HEK293 (cell line): Measurements from ENCODE around the gene PDZRN4.

Experiments
- HOXC10 ChIP-seq: sonication (generic); formaldehyde crosslinking; IDR thresholded peaks from 2 replicates; pipeline ENCODE4 v1.8.1; 2023; ENCODE audit warnings: mild to moderate bottlenecking, missing genetic modification reagents
- MYNN ChIP-seq: fragments of 450-650 bp; formaldehyde crosslinking; IDR thresholded peaks from 2 replicates; pipeline ENCODE4 v1.5.1; 2016; ENCODE audit warnings: missing biosample characterization, missing genetic modification characterization, borderline replicate concordance
- ZNF133 ChIP-seq: fragments of 450-650 bp; formaldehyde crosslinking; IDR thresholded peaks from 2 replicates; pipeline ENCODE4 v1.5.1; 2016; ENCODE audit warnings: missing biosample characterization, missing genetic modification characterization
- ZNF169 ChIP-seq: fragments of 450-650 bp; formaldehyde crosslinking; IDR thresholded peaks from 2 replicates; pipeline ENCODE4 v1.5.1; 2016; ENCODE audit warnings: missing biosample characterization, missing genetic modification characterization
- ZNF221 ChIP-seq: fragments of 450-650 bp; formaldehyde crosslinking; IDR thresholded peaks from 2 replicates; pipeline ENCODE4 v1.5.1; 2017; ENCODE audit warnings: missing biosample characterization, missing genetic modification characterization, borderline replicate concordance
- ZNF335 ChIP-seq: fragments of 450-650 bp; formaldehyde crosslinking; conservative IDR thresholded peaks from 2 replicates; pipeline ENCODE4 v1.5.1; 2016; ENCODE audit warnings: missing biosample characterization, missing genetic modification characterization
- ZNF394 ChIP-seq: fragments of 450-650 bp; formaldehyde crosslinking; IDR thresholded peaks from 2 replicates; pipeline ENCODE4 v1.5.1; 2016; ENCODE audit warnings: missing biosample characterization, missing genetic modification characterization, mild to moderate bottlenecking, moderate library complexity, borderline replicate concordance
- ZNF558 ChIP-seq: fragments of 450-650 bp; formaldehyde crosslinking; IDR thresholded peaks from 2 replicates; pipeline ENCODE4 v1.5.1; 2016; ENCODE audit warnings: missing biosample characterization, missing genetic modification characterization
- ZNF777 ChIP-seq: fragments of 450-650 bp; formaldehyde crosslinking; IDR thresholded peaks from 2 replicates; pipeline ENCODE4 v1.5.1; 2017; ENCODE audit warnings: missing biosample characterization, missing genetic modification characterization, borderline replicate concordance
- TF ChIP-seq, protein P1 (sequence below): fragments of 450-650 bp; formaldehyde crosslinking; conservative IDR thresholded peaks from 2 replicates; pipeline ENCODE4 v1.5.1; 2016; ENCODE audit warnings: low read depth, missing biosample characterization, missing genetic modification characterization
- TF ChIP-seq, protein P2 (sequence below): fragments of 450-650 bp; formaldehyde crosslinking; IDR thresholded peaks from 2 replicates; pipeline ENCODE4 v1.5.1; 2017; ENCODE audit warnings: missing biosample characterization, missing genetic modification characterization
- TF ChIP-seq, protein P3 (sequence below): fragments of 450-650 bp; formaldehyde crosslinking; conservative IDR thresholded peaks from 2 replicates; pipeline ENCODE4 v1.5.1; 2016; ENCODE audit warnings: low read depth, missing biosample characterization, missing genetic modification characterization
- TF ChIP-seq, protein P4 (sequence below): fragments of 450-650 bp; formaldehyde crosslinking; IDR thresholded peaks from 2 replicates; pipeline ENCODE4 v1.5.1; 2016; ENCODE audit warnings: missing biosample characterization, missing genetic modification characterization
- TF ChIP-seq, protein P5 (sequence below): fragments of 450-650 bp; formaldehyde crosslinking; IDR thresholded peaks from 2 replicates; pipeline ENCODE4 v1.5.1; 2016; ENCODE audit warnings: missing biosample characterization, missing genetic modification characterization
- TF ChIP-seq, protein P6 (sequence below): fragments of 450-650 bp; formaldehyde crosslinking; IDR thresholded peaks from 2 replicates; pipeline ENCODE4 v1.5.1; 2016; ENCODE audit warnings: missing biosample characterization, missing genetic modification characterization

PDZRN4 gene

DNA sequence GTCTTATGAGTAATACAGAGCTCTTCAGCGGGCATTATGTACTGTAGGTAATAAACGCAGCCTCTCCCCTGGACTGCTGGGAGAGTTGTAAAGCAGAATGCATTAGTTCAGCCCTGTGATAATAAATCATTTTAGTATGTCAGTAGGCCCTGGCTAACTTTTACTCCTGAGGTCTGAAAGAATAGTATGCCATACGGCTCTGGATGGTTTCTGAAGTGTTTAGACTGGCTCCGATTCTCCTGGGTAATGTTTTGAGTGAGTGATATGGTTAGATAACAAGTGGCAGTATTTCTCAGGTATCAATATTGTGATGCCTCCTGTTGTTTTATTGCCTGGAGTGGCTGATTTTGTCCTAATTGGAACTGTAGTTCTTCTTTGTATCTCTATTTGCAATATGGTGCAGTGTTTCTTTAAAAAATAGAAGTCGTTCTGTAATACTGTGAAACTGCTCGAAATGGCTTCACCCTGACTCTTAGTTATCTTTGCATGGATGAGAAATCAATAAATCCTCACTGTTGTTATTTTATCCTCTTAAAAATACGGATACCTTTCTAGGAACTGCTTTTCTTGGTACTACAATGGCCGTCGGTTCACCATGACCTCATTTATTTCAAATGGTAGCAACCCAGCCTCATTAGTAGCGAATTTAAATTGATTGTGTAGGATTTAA is 100.2 kb downstream of the PDZRN4 start (continued):
- TF ChIP-seq, protein P1, sequence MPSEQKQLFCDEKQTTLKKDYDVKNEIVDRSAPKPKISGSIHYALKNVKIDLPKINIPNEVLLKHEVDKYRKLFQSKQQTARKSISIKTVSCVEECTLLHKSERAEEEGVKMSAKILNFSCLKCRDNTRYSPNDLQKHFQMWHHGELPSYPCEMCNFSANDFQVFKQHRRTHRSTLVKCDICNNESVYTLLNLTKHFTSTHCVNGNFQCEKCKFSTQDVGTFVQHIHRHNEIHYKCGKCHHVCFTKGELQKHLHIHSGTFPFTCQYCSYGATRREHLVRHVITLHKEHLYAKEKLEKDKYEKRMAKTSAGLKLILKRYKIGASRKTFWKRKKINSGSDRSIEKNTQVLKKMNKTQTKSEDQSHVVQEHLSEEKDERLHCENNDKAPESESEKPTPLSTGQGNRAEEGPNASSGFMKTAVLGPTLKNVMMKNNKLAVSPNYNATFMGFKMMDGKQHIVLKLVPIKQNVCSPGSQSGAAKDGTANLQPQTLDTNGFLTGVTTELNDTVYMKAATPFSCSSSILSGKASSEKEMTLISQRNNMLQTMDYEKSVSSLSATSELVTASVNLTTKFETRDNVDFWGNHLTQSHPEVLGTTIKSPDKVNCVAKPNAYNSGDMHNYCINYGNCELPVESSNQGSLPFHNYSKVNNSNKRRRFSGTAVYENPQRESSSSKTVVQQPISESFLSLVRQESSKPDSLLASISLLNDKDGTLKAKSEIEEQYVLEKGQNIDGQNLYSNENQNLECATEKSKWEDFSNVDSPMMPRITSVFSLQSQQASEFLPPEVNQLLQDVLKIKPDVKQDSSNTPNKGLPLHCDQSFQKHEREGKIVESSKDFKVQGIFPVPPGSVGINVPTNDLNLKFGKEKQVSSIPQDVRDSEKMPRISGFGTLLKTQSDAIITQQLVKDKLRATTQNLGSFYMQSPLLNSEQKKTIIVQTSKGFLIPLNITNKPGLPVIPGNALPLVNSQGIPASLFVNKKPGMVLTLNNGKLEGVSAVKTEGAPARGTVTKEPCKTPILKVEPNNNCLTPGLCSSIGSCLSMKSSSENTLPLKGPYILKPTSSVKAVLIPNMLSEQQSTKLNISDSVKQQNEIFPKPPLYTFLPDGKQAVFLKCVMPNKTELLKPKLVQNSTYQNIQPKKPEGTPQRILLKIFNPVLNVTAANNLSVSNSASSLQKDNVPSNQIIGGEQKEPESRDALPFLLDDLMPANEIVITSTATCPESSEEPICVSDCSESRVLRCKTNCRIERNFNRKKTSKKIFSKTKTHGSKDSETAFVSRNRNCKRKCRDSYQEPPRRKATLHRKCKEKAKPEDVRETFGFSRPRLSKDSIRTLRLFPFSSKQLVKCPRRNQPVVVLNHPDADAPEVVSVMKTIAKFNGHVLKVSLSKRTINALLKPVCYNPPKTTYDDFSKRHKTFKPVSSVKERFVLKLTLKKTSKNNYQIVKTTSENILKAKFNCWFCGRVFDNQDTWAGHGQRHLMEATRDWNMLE (tag by site-specific recombination), result peak; percentile 59
- no peak for TF ChIP-seq HOXC10 (CRISPR knock-in tag)
- TF ChIP-seq ZNF221 (tag by site-specific recombination), result no peak
- TF ChIP-seq, protein P2, sequence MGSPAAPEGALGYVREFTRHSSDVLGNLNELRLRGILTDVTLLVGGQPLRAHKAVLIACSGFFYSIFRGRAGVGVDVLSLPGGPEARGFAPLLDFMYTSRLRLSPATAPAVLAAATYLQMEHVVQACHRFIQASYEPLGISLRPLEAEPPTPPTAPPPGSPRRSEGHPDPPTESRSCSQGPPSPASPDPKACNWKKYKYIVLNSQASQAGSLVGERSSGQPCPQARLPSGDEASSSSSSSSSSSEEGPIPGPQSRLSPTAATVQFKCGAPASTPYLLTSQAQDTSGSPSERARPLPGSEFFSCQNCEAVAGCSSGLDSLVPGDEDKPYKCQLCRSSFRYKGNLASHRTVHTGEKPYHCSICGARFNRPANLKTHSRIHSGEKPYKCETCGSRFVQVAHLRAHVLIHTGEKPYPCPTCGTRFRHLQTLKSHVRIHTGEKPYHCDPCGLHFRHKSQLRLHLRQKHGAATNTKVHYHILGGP (tag by site-specific recombination), result peak; percentile 98
- TF ChIP-seq ZNF777 (tag by site-specific recombination), result no peak
- TF ChIP-seq, protein P3, sequence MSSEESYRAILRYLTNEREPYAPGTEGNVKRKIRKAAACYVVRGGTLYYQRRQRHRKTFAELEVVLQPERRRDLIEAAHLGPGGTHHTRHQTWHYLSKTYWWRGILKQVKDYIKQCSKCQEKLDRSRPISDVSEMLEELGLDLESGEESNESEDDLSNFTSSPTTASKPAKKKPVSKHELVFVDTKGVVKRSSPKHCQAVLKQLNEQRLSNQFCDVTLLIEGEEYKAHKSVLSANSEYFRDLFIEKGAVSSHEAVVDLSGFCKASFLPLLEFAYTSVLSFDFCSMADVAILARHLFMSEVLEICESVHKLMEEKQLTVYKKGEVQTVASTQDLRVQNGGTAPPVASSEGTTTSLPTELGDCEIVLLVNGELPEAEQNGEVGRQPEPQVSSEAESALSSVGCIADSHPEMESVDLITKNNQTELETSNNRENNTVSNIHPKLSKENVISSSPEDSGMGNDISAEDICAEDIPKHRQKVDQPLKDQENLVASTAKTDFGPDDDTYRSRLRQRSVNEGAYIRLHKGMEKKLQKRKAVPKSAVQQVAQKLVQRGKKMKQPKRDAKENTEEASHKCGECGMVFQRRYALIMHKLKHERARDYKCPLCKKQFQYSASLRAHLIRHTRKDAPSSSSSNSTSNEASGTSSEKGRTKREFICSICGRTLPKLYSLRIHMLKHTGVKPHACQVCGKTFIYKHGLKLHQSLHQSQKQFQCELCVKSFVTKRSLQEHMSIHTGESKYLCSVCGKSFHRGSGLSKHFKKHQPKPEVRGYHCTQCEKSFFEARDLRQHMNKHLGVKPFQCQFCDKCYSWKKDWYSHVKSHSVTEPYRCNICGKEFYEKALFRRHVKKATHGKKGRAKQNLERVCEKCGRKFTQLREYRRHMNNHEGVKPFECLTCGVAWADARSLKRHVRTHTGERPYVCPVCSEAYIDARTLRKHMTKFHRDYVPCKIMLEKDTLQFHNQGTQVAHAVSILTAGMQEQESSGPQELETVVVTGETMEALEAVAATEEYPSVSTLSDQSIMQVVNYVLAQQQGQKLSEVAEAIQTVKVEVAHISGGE (tag by site-specific recombination), result 0 out of 2 replicates have a peak, but pooled peaks have one; percentile 12
- TF ChIP-seq, protein P4, sequence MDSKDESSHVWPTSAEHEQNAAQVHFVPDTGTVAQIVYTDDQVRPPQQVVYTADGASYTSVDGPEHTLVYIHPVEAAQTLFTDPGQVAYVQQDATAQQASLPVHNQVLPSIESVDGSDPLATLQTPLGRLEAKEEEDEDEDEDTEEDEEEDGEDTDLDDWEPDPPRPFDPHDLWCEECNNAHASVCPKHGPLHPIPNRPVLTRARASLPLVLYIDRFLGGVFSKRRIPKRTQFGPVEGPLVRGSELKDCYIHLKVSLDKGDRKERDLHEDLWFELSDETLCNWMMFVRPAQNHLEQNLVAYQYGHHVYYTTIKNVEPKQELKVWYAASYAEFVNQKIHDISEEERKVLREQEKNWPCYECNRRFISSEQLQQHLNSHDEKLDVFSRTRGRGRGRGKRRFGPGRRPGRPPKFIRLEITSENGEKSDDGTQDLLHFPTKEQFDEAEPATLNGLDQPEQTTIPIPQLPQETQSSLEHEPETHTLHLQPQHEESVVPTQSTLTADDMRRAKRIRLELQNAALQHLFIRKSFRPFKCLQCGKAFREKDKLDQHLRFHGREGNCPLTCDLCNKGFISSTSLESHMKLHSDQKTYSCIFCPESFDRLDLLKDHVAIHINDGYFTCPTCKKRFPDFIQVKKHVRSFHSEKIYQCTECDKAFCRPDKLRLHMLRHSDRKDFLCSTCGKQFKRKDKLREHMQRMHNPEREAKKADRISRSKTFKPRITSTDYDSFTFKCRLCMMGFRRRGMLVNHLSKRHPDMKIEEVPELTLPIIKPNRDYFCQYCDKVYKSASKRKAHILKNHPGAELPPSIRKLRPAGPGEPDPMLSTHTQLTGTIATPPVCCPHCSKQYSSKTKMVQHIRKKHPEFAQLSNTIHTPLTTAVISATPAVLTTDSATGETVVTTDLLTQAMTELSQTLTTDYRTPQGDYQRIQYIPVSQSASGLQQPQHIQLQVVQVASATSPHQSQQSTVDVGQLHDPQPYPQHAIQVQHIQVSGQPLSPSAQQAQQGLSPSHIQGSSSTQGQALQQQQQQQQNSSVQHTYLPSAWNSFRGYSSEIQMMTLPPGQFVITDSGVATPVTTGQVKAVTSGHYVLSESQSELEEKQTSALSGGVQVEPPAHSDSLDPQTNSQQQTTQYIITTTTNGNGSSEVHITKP (tag by site-specific recombination), result peak; percentile 69
- TF ChIP-seq ZNF558, result peak; percentile 75
- TF ChIP-seq ZNF169, result no peak
- TF ChIP-seq ZNF335 (tag by site-specific recombination), result 0 out of 2 replicates have a peak, but pooled peaks have one; percentile 49
- peak; percentile 64; the same call in 1 of the 2 replicates for TF ChIP-seq ZNF394 (tag by site-specific recombination)
- TF ChIP-seq MYNN (tag by site-specific recombination), result peak; percentile 86
- TF ChIP-seq, protein P5, sequence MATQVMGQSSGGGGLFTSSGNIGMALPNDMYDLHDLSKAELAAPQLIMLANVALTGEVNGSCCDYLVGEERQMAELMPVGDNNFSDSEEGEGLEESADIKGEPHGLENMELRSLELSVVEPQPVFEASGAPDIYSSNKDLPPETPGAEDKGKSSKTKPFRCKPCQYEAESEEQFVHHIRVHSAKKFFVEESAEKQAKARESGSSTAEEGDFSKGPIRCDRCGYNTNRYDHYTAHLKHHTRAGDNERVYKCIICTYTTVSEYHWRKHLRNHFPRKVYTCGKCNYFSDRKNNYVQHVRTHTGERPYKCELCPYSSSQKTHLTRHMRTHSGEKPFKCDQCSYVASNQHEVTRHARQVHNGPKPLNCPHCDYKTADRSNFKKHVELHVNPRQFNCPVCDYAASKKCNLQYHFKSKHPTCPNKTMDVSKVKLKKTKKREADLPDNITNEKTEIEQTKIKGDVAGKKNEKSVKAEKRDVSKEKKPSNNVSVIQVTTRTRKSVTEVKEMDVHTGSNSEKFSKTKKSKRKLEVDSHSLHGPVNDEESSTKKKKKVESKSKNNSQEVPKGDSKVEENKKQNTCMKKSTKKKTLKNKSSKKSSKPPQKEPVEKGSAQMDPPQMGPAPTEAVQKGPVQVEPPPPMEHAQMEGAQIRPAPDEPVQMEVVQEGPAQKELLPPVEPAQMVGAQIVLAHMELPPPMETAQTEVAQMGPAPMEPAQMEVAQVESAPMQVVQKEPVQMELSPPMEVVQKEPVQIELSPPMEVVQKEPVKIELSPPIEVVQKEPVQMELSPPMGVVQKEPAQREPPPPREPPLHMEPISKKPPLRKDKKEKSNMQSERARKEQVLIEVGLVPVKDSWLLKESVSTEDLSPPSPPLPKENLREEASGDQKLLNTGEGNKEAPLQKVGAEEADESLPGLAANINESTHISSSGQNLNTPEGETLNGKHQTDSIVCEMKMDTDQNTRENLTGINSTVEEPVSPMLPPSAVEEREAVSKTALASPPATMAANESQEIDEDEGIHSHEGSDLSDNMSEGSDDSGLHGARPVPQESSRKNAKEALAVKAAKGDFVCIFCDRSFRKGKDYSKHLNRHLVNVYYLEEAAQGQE (tag by site-specific recombination), result no peak; the same call in 1 of the 2 replicates
- TF ChIP-seq, protein P6, sequence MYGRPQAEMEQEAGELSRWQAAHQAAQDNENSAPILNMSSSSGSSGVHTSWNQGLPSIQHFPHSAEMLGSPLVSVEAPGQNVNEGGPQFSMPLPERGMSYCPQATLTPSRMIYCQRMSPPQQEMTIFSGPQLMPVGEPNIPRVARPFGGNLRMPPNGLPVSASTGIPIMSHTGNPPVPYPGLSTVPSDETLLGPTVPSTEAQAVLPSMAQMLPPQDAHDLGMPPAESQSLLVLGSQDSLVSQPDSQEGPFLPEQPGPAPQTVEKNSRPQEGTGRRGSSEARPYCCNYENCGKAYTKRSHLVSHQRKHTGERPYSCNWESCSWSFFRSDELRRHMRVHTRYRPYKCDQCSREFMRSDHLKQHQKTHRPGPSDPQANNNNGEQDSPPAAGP (tag by site-specific recombination), result 0 out of 2 replicates have a peak, but pooled peaks have one; percentile 43
- no peak for TF ChIP-seq ZNF133 (tag by site-specific recombination)
